NOMO-1 (cell line): ENCODE results near the gene WNT5A.
A peak's percentile ranks its signal among the peaks of the same experiment; 100 is the strongest.

Experiments
- DNase-seq, 2 experiments: peaks; one replicate each; lab custom pipeline; 2025; ENCODE audit not compliant: unreplicated experiment in 2 of 2; lab: John Stamatoyannopoulos, UW

Gene WNT5A

DNA sequence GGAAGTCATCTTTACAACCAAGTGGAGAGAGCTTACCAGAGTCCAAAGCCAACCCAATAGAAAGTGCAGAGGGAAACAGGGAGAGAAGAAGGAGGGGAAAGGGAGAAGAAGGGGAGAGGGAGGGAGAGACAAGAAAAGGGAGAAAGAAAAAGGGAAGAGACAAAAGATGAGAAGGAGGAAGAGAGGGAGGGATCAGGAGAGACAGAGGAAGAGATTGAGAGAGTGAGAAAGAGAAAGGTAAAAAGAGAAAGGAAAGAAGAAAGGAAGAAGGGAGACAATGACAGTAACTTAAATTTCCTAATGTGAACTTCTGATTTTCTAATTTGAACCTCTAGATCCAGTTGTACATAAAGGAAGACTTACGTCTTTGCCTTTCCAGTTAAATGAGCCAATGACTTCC, 20.7 kb upstream of the WNT5A start:
- DNase-seq: no peak

- DNase-seq: no peak
These were observed 18.7 kb upstream of the WNT5A start for GRCh38 chr3:55505776-55506175.

DNA sequence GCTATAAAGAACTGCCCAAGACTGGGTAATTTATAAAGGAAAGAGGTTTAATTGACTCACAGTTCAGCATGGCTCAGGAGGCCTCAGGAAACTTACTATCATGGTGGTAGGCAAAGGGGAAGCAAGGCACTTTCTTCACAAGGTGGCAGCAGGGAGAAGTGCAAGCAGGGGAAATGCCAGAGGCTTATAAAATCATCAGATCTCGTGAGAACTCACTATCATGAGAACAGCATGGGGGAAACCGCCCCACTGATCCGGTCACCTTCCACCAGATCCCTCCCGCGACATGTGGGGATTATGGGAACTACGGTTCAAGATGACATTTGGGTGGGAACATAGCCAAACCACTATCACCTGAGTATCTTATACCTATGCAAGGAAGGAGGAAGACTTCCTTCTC, 18.0 kb upstream of the WNT5A start:
- peak; percentile 28 to 39 for DNase-seq

DNA sequence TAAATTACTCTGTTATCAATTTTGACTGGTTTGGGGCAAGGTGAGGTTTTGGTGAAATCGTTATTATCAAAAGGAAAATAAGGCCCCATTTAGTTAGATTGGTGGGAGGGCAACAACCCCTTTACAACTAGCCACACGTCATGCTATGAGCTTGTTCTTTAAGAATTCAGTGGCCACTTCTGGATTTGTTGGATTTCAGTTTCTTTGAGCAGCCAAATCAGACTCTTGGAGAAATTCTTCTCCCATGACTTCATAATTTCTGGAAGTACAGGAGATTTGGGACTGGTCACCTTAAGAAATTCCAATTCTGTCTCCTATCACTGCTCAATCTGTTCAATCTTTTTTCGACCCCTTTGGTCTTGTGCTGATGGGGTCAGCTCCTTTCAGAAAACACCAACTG, 14.8 kb upstream of the WNT5A start:
- DNase-seq: no peak

- DNase-seq: no peak
These were observed 13.6 kb upstream of the WNT5A start for GRCh38 chr3:55500555-55501330.

DNA sequence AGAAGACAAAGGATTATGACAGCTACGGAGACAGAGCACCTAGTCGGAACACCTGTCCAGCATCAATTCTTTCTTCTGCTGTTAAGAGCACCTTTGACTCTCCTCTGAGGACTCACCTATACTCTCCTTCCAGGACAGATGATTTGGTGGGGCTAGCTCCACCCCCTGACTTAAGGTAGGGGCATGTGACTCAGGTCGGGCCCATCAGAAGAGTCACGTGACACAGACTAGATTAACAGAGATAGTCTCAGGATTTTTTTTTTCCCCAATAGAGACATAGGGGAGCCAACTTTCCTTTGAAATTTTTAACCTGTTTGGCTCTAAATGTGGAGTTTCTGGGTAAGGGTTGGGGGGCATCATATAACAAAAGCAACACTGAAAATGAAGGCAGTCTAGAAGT, 11.4 kb upstream of the WNT5A start:
- no peak for DNase-seq

DNA sequence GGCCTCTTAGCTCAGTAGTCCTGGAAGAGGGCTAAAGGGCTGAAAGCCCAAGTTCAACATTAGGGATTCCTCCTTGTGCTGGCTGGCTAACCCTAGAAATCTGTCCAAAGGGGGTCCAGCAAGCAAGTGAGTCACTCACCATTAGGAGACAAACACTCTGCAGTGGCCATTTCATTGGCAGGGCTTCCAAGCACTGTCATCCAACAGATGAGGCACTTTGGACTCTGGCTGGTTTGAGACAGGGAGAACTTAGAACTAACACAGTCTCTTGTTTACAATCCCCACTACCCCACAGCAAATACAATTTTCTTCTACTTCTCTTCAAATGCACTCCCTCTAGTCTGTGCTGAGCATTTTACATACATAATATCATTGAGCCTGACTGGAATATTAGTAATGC, 10.1 kb upstream of the WNT5A start:
- DNase-seq: no peak

DNA sequence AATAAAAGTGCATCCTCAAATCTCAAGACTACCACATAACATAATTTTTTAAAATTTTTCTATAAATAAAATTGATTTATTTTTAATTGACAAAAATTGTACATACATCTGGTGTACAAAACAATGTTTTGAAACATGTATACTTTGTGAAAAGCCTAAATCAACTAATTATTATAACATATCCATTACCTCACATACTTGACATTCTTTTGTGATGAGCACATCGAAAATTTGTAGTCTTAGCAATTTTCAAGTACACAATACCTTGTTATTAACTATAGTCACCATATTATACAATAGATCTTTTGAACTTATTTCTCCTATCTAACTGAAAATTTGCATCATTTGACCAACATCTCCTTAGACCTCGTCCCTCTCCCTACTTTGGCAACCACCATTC, 7.9 kb upstream of the WNT5A start:
- DNase-seq: no peak

- no peak for DNase-seq
These were observed 5.9 kb upstream of the WNT5A start for GRCh38 chr3:55492976-55493375.

- no peak for DNase-seq
These were observed 4.2 kb upstream of the WNT5A start for GRCh38 chr3:55491296-55491816.

DNA sequence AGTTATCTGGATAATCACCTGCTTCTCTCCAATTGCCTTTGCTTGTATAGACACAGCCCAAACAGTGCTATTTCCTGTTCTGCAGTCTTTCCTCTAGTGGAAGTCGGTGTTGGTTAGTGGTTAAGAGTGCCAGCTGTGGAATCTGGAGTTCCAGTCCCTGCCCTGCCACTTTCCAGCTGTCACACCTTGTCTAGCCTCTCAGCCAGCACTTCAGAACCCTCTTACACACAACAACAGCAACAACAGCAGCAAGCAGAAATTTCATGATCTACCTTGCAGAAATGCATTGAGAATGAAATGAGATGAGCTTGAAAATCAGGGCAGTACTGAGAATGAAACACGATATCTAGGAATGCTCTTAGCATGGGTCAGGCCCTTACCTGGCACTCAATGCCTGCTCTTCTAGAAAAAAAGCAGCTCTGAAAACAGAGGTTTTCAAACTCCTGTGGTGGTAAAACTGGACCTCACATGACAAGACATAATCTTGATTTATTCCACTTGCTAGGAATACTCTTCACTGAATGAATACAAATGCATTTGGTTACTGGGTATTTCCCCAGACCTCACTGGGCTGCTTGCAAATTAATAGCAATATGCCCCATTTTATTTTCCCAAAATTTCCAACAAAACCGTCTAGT, 3.3 kb upstream of the WNT5A start:
- no peak for DNase-seq

DNA sequence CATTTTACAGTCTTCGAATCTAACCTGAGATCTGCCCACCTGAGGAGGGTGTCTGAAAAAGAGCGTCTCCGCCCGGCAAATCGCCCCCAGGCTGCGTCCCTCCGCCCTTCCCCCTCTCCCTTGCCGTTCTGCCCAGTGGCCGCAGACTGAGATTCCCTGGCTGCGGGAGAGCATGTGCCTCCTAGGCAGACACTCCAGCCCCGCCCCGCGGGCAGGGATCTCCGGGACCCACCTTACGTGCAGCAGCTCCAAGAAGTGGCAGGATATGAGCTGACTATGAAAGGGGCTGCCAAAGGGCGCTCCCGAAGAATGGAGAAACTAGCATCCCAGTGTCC, 2.7 kb upstream of the WNT5A start:
- DNase-seq: no peak

DNA sequence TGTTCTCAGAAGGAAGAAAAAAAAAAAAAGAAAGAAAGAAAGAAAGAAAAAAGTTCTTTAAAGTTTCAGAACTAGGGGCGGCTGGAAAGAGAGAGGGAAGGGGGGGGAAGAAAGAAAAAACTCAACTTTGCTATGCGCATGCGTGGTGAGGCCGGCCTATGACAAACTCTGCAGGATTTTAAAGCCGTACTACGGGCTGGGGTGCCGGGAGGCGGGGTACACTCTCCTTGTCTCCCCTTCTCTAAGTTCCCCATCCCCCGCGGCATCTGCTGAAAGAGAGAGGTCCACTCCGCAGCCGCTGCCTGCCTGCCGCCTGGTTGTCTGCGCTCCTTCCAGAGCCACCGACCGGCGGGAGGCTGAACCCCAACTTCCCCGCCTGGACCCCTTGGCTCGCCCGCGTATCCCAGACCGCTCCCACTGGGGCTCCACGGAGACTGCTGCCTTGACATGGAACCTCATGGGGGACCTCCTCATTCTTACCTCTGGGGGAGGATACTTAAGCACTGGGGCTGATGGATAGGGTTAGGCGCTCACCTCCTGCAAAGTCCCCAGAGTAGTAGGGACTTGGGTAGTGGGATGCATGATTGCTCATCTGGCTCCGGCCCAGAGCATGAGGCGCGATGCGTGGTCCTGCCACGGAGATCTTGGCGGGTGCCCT, 1.4 kb upstream of the WNT5A start:
- DNase-seq: peak in 1 of 2 experiments; percentile 21

GRCh38 chr3:55487381-55488241, 505 bp upstream of the WNT5A start:
- DNase-seq: no peak

GRCh38 chr3:55486101-55486856, 827 bp downstream of the WNT5A start:
- DNase-seq: peak in 1 of 2 experiments; percentile 9

DNA sequence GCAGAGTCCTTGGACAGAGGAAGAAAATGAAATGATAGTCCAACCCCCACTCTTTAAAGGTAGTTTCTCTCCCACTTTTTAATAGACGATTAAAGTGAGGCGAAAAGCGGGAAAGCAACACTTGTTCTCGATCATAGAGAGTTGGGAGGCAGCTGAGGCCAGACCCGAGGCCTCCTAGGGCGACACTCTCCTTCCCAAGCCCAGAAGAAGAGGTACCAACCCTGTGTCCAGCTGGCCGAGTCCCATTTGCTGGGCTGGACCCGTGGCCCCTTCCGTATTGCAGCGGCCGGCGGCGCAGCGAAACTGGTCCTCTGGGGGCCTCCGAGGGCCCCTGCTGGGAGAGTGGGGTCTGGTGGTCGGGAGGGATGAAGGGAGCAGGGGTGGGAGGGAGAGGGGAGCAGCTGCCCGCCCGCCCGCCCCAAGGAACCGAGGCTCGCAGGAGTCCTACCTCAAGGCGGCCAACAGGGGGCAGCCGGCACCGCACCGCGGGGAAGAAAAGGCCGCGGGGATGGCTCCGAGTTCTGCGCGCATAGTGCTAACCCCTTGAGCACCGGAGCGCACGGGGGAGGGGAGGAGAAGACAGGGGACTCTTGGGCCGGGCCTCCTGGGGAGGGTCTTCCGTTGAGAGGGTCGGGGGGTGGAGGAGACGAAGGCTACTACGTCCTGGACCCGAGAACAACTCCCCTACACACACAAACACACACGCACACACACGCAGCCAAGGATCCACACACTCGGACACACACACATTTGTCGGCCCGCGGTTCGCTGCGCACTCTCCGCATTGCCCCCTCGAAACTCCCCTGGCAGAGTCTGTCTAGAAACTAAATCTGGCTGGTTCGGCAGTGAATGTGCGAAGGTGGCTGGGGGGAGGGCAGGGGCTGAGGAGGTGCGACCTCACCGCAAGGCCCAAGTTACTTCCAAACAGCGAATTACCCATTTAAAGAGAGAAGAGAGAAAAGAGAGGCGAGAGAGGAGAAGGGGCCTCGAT, 2.0 kb downstream of the WNT5A start:
- peak; percentile 50 to 71 for DNase-seq

DNA sequence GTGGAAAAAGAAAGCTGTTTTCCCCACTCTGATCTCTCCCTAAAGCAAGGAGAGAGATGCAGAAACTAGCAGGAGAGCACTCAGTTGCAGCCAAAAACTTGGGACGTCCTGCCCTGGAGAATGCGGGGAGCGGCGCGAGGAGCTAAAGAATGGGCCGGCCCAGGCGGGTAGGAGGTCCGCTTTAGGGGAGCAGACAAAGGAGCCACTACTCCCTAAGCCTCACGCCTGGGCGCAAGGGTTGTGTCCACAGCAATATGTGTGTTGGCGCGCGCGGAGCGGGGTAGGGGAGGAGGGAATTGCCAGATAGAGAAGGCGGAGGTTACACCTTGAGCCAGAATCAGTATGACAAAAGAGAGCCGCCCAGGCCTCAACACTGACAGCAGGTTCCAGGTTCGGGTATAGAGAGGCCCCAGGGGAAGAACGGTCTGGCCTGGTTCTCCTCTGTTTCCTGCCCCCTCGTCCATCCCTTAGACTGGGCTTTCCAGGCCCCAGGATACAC, 2.9 kb downstream of the WNT5A start:
- no peak for DNase-seq

DNA sequence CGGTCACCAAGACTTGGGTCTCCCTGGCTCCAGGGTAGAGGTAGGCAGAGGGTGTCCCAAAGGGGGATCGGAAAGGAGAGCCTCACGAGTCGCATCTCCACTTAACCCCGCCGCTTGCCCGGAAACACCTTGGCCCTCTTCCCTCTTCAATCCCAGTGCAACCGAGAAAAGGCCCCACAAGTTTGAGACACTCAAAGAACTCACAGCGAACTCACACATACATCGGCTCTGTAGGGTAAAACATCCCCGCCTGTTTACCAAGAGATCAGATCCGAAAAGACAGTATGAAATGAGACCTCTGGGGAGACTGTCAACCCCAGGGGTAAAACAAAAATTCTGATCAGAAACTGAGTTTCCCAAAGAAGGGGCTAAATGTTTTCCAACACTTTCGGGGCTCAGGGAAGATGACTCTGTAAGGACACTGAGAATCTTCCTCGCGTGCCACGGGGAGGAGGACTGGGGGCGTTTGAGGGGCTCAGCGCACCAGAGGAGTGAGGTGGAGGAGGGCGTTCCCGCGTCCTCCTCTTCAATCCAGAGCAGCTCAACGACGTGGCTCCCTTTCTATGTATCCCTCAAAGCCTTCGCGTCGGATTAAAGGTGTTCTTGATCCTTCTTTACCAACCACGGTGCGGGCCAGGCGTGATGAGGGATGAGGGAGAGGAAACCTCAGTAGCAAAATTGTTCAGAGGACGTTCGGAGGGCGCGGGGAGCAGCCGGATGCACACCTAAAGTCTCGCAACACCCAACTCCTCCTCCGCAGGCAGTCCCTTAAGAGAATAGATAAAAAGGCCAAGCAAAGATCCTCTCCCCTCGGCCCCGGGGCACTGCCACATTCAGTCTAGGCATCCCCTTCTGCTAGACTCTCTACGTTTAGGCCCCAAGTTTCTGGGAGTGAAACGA, 3.7 kb downstream of the WNT5A start:
- no peak for DNase-seq
